CD4-positive, alpha-beta T cell treated with Interleukin-6 at 100 ng/mL for 8 hours (primary cell): ENCODE data around the gene MARCHF4.
"Not testable (repeated sequence)": the region's sequence is repeated elsewhere in the genome, so short reads cannot be mapped to it uniquely, and the experiment has no call there.

Experiments used
- DNase-seq: peaks from one replicate; pipeline ENCODE4 v3.0.0-alpha.2; 2020; ENCODE audit warnings: mixed read lengths, low spot score

Gene MARCHF4

DNA sequence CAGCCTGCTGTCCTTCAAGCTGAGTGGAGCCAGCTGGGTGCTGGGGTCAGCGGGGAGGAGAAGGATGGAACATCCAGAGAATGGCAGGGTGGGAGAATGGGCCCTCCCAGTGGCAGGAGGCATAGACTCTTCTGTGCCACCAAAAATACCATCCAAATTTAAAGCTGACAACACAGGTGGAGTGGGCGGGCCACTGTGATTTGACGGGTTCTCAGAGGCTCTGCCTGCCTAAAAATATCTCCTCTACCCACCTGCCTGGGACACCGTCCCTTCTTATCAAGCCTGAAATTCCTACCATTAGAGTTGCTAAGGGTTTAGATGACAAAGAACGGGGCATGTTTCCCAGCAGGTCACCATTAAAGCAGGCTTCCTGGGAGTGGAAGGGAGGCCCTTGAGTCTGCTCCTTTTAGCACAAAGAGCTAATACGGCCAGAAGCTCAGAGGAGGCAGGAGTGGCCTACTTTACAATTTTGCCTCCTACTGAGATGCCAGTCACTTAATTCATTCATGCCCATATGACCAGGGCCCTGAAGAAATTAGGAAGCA lies 19.8 kb upstream of the MARCHF4 start:
- no peak for DNase-seq

GRCh38 chr2:216391401-216391800 lies 19.1 kb upstream of the MARCHF4 start:
- DNase-seq: no peak

DNA sequence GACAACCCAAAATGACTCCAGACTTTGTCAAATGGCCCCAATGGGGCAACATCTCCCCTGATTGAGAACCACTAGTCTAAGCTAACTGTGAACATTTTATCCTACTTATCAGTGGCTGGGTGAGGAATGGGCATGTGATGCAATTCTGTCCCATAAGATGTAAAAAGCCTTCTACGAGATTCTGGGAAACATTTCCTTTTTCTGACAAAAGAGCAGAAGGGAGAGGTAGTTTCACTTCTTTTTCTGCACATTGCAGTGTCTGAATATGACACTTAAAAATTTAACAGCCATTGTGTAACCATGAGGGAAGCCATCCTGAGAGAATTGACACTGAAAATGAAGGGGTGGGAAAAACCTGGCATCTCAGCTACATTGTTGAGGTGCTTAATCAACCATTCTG lies 17.3 kb upstream of the MARCHF4 start:
- no peak for DNase-seq

GRCh38 chr2:216388046-216388884 lies 16.0 kb upstream of the MARCHF4 start:
- DNase-seq: peak; percentile 19

- DNase-seq: no peak
Observed at GRCh38 chr2:216387262-216387661, 15.0 kb upstream of the MARCHF4 start.

DNA sequence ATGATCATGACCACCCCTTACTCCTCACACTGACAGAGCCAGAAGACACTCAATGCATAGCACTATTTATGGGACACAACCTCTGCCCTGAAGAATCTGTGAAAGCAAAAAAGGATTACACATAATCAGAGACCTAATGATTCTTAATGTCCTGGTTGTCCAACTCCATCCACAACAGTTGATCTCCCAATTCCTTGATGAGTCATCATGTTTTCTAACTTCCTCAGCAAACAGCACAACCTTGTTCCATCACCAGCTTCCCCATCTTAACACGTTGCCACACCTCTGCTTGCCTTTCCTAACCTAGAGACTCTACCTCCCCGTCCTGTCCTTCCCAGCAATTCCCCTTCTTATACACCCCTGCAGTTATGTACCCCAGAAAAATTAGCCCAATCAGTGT lies 13.2 kb upstream of the MARCHF4 start:
- no peak for DNase-seq

DNA sequence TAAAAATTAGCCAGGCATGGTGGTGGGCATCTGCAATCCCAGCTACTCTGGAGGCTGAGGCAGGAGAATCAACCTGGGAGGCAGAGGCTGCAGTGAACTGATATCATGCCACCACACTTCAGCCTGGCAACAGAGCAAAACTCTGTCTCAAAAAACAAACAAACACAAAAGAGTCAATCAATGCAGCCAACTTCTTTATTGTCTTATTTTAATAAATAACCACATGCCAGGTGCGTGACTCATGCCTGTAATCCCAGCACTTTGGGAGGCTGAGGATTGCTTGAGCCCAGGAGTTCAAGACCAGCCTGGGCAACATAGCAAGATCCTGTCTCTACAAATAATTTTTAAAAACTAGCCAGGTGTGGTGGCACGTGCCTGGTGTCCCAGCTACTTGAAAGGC lies 12.1 kb upstream of the MARCHF4 start:
- DNase-seq: not testable (repeated sequence)

GRCh38 chr2:216379977-216380376 lies 7.7 kb upstream of the MARCHF4 start:
- no peak for DNase-seq

GRCh38 chr2:216375286-216375685 lies 3.0 kb upstream of the MARCHF4 start:
- no peak for DNase-seq

DNA sequence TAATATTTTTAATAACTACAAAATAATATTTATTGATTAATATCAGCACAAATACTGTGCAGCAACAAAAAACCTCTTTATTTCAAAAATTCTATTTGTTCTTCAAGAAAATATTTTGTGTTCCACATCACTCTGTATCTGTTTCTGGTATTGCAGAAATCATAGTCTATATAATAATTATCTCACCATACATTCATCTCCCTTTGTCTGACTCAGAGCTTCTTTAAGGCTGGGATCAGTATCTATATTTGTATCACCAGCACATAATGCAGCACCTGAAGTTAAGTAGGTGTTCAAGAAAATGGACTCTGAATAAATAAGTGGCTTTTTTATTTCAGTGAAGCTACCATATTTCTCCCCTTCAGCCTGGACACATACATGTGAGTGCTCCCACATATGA lies 1.6 kb upstream of the MARCHF4 start:
- no peak for DNase-seq

DNA sequence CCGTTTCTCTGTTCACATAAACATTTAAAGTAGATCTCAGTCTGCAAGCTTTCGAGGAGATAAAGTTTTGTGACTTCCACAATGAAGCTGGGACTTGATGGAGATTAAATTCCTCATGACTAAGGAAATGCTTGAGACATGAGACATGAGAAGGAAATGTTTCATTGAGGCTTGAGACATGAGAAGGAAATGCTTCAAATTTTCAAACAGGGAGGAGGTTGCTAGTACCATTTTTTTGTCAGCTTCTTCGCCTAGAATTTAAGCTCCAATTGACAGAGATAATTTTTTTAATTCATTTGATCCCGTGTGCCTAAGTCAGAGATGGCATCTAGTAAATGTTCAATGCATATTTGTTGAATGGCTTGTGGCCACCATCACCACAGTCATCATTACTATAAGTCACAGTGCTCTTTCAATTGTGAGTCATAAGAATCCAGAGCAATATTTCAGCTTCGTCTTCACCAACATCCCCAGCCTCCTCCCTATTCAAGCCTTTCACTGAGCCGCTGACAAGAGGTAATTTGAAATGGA lies 543 bp upstream of the MARCHF4 start:
- DNase-seq: no peak

- DNase-seq: no peak
Observed at GRCh38 chr2:216370961-216371712, 1.1 kb downstream of the MARCHF4 start.

GRCh38 chr2:216369821-216370220 lies 2.5 kb downstream of the MARCHF4 start:
- DNase-seq: no peak

- DNase-seq: no peak
Observed at GRCh38 chr2:216366777-216367471, 5.4 kb downstream of the MARCHF4 start.

- DNase-seq: no peak
Observed at GRCh38 chr2:216365518-216365917, 6.8 kb downstream of the MARCHF4 start.

- DNase-seq: no peak
Observed at GRCh38 chr2:216363221-216363620, 9.1 kb downstream of the MARCHF4 start.

DNA sequence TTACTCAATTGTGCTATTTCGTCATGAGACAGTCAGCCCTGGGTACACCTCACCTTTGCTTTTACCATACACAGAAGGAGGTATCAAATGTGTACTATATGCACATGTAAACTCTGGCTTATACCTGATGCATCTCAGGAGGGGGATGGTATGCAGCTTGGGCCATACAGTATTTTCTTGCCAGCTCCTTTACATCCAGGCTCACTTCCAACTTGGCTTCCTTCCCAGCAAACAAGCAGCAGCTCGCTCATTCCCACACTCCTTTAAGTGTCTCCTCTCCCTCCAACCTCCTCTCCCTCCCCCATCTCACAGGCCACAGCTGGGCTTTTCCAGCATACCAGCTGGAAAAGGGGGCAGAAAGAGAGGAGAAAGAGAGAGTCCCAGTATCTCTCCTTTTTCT lies 9.6 kb downstream of the MARCHF4 start:
- DNase-seq: no peak

DNA sequence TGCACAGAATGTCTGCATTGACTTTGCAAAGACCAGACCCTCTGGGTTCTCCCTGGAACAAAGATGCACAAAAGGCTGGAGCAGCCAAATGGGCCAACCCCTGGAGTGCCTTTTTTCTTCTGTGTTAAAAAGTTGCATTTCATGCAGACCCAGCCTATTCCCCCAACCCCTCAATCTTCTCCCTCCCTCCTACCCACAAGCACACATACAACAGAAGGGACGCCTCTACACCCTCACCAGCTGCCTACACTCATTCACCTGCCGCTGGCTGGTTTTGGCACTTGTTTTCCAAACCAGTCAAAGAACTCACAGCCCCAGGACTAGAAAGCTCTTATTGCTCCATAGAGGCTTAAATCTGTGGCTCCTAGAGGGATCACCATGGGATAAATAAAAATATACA lies 16.6 kb downstream of the MARCHF4 start:
- DNase-seq: no peak

DNA sequence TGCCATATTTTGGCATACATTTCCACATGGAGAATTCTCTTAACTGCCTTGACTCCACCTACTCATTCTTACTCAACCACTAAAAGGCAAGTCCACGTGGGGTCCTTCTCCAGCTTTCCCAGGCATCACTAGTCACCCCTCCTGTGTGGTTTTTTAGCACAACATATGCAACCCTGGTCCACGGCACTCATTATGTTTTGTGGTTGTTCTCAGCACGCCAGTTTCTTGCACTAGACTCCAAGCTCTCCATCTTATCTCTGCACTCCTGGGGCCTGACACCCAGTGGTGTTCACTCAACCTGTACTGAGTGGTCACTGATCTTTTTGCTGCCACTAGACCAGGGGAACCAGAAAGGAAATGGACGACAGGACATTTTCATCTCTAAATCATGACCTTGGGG lies 18.0 kb downstream of the MARCHF4 start:
- no peak for DNase-seq

DNA sequence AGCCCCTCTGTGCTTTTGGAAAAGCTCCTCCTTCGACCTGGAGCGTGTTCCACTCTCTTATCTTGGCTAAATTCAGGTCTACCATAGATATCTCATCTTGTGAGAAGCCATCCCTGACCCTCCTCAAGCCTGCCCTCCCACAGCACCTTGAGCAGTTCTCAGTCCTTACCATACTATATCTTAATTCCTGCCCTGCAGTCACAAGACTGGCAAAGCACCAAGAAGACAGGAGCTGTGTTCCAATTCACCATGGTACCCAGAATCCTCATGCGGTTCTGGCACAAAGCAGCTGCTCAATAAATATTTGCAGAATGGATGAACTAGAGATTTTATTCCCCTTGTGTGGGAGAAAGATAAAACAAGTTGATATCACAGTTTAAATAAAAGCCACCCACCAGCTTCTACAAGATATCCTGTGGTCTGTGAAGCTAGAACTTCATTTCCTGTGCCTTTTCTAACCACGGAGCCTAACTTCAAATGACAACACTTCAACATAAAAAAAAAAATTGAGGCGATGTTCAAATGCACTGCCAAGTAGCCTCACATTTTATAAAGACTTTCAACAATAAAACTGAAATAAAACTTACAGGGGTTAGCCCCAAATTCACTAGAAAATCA lies 19.5 kb downstream of the MARCHF4 start:
- peak; percentile 71 for DNase-seq

DNA sequence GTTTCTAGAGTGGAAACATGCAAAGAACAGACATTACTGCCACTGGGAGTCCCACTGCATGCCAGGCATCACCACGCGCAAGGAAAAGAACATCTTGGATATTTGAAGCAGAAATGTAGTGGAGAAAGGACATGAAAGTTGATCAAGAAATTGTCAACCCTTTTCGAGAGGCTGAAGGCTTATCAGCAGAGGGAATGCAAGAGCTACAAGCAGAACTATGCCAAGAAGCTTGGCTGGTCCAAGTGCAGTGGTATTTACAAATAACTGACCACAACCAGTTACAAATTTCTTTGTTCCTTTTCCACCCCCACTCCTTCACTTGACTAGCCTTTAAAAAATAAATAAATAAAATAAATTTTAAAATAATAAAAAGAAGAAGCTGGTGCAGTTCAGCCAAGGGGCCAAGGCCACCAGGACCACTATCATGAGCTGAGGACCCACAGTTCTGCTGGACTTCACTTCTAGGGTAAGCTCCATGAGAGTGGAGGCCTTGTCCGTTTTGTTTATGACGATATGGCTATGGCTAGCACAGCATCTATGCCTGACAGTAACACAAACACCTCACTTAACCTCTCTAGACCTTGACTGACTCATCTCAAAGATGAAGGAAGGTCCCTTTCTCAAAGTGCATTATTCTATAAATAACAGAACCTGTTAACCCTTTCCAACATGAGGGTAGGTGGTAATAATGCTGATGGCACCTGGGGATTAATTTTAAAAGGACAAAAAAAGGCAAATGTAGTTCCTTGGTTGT lies 20.9 kb downstream of the MARCHF4 start:
- DNase-seq: no peak
